Cardiac fibroblast (primary cell): Measurements from ENCODE around the gene TSGA10IP.
A peak's percentile ranks its signal among the peaks of the same experiment; 100 is the strongest.

Experiments used
- DNase-seq, 2 donors: peaks; one replicate each; pipeline versions ENCODE4 v3.0.0 to v3.0.0-alpha.2; 2010; ENCODE audit warnings: low read depth in 2 of 2
- H3K4me3 ChIP-seq, 2 donors: replicated peaks in 1 of 2; 1 replicate in 1 of 2; 2 replicates in 1 of 2; pipeline ENCODE4 v1.5.1; 2011; ENCODE audit warnings: low read depth in 2 of 2, low read length in 2 of 2, mild to moderate bottlenecking in 2 of 2, moderate library complexity in 1 of 2
- CTCF ChIP-seq: IDR thresholded peaks from one replicate; pipeline ENCODE4 v1.5.1; 2011; ENCODE audit warnings: low read depth, mild to moderate bottlenecking, low read length, inconsistent platforms

TSGA10IP gene

GRCh38 chr11:65965986-65966762 is 20.9 kb downstream of the TSGA10IP start:
- H3K4me3 ChIP-seq, result no peak overlapping the region
- TF ChIP-seq CTCF, result no peak
- DNase-seq, result no peak

GRCh38 chr11:65967329-65967934 is 22.2 kb downstream of the TSGA10IP start:
- TF ChIP-seq CTCF, result no peak
- no peak for DNase-seq
- H3K4me3 ChIP-seq, result no peak overlapping the region

GRCh38 chr11:65968600-65969482 is 23.6 kb downstream of the TSGA10IP start:
- no peak overlapping the region for H3K4me3 ChIP-seq
- no peak for TF ChIP-seq CTCF
- DNase-seq, result no peak

DNA sequence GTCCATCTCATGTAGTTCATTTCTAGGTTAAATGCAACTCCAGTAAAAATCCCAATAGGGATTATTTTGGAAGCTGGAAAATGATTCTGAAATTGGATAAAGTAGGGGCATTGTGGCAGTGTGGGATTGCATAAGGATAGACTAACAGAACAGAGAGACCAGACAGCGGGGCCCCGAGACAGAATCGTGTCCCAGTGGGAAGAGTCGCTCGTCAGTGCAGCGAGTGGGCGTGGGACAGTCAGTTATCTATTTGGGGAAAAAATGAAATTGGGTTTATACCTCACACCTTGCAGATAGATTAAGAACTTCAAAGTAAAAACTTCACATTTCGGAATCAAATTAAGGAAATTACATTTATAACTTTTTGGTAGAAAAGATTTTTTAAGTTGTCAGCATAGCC is 26.8 kb downstream of the TSGA10IP start:
- H3K4me3 ChIP-seq, result no peak overlapping the region
- DNase-seq, result no peak
- no peak for TF ChIP-seq CTCF

GRCh38 chr11:65973439-65974110 is 28.3 kb downstream of the TSGA10IP start:
- no peak for TF ChIP-seq CTCF
- no peak overlapping the region for H3K4me3 ChIP-seq
- DNase-seq, result peak in 1 of 2 donors; percentile 53

GRCh38 chr11:65975771-65976170 is 30.5 kb downstream of the TSGA10IP start:
- no peak for DNase-seq
- no peak overlapping the region for H3K4me3 ChIP-seq
- TF ChIP-seq CTCF, result no peak
